Activated T-cell treated with anti-CD3 and anti-CD28 coated beads for 4 hours (primary cell): ENCODE measurements around the gene HOXA5.
A peak's percentile ranks its signal among the peaks of the same experiment; 100 is the strongest.

Source experiments
- DNase-seq: peaks from one replicate; pipeline ENCODE4 v3.0.0-alpha.2; 2020

The HOXA5 gene

DNA sequence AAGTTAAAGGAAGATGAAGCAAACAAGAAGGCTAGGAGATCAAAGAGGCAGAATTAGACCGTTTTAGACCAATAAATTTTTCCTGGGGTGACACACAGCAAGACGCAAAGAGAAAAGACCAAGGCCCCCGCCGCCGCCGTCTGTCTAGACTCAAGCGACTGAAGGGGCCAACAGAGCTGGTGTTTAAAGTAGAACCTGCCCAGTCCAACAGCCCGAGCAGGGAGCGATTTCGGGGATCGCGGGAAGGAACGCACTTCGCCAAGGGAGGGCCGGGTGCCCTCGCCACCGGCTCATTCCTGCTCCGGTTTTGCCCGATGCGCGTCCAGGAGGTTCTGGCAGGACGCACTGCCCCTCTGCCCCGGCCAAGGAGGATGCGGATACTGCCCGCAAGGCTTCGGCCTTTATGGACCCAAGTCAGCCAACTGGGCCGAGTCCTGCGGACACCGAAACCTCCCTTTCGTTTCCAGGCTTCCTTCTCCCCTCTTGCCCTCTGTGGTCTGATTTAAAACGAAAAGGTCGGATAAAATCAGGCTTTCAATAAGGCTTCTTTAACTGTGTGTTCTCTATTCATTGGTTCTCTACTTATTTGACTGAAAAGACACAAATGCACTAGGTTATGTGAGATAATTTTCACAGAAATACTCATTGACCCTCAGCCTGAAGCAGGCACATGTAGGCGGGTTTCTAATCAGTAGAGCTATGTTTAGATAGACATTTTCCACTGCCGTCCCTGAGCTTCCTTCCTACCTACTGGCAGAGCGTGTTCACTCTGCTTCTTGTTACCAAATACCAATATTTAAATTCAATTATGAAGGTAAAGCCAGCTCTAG is 15.2 kb upstream of the HOXA5 start:
- DNase-seq = no peak

DNA sequence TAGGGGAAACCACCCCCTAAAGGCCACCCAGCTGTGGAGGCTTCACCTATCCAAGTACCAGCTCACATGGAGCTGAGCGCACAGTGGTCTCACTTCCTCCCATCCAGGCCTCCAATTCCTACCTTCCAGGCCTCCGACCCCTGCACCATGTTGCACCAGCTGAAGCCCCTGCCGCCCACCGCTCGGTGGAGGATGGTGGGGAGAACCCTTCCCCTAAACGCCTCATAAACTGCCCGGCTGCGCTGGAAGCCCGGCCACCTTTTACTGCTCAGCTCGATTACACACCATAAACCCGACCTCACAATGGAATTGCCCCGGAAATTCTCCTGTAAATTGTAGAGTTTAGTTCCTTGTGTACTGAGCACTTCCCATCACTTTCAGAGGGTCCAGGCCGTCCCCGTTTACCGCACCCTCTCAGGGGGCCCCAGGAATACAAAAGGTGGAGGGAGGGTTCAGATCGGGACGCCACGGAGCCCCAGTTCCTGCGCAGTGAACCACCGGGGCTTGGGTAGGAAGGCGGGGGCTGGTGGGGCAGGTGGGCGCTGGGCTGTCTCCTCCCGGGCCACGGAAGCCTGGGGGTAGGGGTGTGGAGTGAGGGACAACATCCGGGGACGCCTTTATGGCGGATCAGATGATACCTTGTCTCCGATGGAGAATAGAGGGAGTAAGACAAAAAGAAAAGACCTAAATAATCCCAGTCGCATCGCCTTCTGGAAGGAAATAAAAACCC is 14.4 kb upstream of the HOXA5 start:
- DNase-seq = no peak

DNA sequence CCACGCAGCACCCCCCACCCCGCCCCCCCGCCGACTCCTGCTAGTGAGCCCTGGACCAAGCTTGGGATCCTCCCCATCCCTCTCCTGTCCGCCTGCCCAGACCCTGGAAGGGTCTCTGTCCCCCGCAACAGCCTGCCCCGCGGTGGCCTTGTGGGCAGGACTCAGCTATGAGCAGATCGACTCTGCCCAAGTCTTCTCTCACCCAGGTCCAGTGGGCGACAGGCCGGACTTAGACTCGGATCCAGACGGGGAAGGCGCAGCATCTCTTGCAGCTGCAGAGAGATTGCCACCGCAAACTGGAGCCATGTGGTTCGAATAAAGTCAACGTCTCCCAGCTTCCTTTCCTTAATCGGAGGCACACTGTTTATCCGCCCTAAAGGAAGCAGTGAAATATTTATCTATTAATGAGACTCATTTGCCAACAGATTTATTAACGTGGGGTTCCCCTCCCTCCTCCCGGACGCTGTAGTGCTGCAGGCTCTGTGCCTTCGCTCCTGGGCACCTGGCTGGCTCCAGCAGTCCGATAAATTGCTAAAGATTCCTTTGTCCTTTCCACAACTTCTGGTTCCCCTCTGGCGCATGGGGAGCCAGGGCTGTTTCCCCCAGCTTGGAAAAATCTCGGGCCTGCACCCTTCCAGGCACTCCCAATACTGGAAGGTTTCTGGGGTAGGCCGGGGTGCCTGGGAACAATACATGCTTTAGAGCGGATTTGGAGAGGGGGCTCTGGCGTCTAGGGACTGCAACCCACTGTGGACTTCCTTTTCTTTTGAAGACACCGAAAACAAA is 13.6 kb upstream of the HOXA5 start:
- DNase-seq = no peak

DNA sequence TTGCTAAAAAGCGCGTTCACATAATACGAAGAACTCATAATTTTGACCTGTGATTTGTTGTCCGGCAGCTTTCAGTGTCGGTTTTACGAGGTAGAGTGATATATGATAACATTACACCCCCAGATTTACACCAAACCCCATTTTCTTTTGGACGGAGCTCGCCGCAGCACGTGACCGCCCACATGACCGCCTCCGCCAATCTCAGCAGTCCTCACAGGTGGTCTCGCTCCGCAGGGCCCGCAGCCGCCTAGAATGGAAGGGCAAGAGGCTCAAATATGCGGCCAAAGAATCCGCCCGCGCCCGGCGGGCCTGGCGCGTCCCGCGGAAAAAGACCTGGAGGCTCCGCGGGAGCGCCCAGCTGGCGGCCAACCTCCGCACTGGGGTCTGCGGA is 13.0 kb upstream of the HOXA5 start, which contains the start of gene HOXA7:
TSS of gene HOXA7 (minus strand) at position 168 of the 391 bp plus-strand sequence. CDS start at position 38, 130 bp downstream.
- no peak for DNase-seq

DNA sequence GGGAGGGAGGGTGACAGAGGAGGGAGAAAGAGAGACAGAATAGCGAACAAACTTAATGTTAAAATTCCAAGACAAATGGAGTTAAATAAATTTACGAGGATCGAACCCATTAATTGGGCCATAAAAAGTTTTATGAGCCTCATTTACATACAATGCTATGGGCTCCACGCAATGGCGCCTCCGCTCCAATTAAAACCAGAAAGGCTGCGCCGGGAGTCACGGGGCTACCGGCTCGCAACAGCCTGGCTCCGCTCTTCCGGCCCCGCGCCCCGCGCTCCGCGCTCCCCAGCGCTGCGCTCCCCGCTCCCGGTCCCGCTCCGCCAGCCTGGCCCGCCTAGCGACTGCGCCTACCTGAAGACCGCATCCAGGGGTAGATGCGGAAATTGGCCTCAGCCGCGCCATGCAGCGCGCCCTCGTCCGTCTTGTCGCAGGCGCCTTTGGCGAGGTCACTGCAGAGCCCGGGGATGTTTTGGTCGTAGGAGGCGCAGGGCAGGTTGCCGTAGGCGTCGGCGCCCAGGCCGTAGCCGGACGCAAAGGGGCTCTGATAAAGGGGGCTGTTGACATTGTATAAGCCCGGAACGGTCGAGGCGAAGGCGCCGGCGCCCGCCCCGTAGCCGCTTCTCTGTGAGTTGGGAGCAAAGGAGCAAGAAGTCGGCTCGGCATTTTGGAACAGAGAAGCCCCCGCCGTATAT is 12.5 kb upstream of the HOXA5 start:
- no peak for DNase-seq

DNA sequence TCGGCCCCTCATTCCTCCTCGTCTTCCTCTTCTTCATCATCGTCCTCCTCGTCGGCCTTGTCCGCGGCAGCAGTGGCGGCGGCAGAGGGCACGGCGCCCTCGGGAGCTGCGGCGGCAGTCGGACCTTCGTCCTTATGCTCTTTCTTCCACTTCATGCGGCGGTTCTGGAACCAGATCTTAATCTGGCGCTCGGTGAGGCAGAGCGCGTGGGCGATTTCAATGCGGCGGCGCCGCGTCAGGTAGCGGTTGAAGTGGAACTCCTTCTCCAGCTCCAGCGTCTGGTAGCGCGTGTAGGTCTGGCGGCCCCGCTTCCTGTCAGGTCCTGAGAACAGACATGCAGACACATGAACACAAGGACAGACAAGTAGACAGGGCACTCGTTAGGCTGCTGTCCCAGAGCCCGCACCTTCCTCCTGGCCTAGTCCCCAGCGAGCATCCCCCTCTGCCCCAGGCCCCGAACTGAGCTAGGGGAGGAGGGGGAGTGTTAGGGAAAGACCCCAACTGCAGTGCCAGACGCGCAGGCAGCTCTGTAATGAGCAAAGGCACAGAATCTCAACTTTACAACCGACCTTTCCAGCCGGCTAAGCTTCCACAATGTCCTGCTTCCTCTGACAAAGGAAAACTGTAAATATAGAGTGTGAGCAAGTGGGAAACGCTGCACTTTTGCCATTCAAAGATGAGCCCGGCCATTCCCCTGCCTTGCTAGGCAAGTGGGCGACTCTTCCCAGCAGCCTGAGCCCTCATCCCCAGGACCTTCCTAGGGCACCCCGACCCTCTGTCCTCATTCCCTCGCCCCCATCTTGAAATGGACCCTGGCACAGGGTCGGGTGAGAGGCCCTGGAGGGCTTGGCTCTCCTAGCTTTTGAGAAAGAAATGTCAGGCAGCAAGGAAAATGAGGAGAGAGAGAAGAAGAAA is 11.7 kb upstream of the HOXA5 start:
- peak; percentile 47 for DNase-seq

DNA sequence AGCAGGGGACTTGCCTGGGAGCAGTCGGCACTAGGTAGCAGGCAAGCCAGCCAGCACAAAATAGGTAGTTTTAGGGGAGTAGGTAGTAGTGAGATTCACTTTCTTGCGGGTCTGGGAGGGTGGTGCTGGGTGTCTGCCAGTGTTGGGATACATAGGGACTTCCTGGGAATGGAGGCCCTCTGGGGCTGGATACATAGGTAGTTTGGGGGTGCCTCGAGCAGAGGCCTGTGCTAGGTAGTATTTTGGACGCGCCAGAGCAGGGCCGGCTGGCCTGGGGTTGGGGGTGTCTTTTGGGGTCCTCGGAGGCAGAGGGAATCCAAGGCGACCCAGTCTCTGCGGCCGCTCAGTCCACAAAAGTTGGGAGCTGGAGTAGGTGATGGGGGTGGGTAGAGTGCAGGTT is 10.9 kb upstream of the HOXA5 start:
- DNase-seq = no peak

DNA sequence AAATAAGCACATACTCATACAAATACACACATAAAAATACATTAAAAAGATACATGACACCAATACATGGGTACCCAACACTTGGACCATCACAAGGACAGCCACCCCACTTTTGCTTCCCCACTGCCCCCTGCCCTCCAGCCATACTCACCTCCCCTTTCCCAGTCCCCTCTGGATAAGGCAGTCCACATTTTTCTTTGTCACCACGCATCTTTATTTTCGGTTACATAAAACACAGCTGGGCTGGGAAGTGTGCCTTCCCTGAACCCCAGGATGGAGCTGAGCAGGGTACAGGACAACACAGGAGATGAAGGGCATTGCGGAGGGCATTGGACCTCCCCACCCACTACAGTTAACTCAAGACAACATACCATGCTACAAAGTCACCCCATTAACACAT is 10.0 kb upstream of the HOXA5 start:
- no peak for DNase-seq

DNA sequence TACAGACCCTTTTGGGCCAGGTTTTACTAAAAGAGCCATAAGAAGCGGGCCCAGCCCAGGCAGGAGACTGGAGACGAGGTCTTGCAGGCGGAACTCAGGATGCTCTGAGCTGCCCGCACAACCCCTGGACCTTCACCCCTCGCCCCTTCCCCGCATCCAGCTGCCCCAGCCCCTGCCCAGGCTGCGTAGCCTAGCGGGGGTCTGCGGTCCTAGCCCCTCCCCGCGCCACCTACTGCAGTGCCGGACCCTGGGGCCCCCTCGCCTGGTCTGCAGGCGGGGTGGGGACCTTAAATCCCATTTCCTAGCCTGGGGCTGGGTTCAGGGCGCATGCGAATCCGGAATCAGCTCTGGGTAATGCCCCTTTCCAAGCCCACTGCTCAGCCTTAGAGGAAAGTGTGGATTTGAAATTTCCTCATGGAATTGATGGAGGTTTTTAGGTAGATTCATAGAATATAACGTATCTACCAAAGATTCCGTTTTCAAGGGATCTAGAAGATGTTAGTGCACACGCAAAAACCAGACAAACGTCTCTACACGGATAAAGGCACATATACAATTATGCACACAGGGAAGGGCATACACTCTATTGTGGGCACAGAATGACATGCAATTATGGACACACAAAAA is 9.4 kb upstream of the HOXA5 start:
- DNase-seq = no peak

DNA sequence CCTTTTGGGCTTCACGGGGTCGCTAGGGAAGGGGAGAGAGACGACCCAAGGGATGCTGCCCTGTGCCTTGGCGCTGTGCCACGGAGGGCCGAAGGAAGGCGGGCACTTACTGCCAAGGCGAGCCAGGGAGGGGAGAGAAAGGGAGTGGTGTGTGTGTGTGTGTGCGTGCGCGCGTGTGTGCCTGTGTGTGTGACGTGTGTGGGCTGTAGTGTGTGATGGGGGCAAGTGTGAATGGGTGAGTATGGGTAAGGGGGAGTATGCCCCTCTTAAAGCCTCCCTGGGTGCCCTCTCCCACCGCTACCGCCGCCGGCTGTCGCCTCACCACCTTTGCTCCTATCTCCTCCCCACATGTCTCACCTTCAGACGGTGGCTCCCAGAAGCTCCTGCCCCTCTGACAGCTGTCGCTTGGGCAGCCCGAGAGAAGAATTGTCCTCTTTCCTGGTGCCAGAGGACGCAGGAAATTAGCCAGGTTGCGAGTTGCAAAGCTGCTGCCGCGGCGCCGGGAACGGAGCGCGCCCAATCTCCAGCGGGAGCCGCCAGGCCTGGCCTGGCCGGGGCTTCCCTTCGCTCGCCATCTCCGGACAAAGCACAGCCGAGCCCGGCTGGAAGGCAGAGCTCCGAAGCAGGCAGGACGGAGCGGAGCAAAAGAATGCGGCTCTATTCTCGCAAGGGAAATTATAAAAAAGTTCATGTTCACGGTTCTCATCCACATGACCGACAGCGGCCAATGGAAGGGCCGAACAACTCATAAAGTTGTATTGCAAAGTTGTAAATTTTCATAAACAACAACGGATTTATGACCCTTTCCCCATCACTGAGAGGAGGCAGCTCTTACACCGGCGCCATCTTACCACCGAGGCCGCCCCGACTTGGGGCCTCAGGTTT is 8.7 kb upstream of the HOXA5 start, which contains the start of gene HOXA3:
TSS of gene HOXA3 (minus strand) at position 653 of the 885 bp plus-strand sequence. CDS start 41,943 bp downstream, outside the sequence.
- DNase-seq = no peak

DNA sequence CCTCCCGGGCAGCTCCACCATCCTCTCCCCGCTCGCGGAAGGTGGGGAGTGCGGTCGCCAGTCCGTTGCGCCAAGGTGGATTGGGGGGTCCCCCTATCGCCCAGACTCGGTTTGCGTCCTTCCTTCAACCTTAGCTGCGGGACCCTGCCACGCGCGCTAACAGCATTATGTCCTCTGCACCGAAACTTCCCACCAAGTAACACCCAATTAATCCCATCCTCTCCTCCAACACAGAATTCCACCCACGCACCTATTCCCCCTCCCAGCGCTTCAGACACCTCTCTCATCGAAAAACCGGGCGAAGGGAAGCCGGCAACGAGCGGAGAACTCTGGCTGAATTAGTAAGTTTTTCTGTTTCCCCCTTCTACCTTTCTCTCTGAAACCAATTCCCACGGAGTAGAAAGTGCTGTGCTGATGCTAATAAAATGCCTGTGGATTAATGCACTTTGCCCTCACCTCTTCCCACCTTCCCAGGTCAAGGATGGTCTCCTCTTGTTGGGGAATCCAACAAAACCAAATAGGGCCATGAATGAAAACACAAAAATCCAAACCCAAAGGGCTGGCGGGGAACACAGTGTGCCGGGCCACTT is 8.0 kb upstream of the HOXA5 start:
- no peak for DNase-seq

DNA sequence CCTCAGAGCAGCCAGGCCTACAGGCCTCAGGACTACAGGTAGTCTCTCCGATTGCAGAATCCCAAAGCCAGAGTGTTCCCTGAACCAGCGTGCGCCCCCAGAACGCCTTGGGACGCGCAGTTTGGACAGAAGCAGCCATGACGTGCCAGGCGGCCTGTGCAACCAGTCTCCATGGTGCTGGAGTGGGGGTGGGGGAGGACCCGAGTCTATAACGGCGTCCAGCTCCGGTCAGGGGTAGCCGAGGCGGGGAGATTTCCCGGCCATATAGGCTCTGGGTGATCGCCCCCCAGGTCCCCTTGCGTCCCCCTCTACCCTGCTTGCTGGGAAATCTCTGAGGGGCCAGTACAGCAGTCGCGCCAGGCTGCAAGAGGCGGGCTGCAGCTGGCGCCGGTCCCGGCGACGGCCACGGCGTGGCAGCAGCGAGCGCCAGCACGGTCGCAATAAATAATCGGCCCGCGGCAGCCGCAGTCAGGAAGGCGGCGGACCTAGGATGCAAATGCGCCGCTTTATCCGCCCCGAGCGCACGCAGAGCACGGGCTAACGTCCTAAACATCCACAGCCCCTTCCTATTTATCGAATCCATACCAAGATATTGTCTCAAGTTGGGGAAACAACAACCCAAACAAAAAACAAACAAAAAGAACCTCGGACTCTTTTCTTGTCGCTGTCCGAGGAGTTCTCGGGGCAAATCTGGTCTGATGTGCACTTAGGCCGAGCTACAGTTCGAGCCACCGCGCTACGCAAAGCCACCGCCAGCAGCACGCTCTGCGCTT is 7.3 kb upstream of the HOXA5 start:
- DNase-seq = no peak

DNA sequence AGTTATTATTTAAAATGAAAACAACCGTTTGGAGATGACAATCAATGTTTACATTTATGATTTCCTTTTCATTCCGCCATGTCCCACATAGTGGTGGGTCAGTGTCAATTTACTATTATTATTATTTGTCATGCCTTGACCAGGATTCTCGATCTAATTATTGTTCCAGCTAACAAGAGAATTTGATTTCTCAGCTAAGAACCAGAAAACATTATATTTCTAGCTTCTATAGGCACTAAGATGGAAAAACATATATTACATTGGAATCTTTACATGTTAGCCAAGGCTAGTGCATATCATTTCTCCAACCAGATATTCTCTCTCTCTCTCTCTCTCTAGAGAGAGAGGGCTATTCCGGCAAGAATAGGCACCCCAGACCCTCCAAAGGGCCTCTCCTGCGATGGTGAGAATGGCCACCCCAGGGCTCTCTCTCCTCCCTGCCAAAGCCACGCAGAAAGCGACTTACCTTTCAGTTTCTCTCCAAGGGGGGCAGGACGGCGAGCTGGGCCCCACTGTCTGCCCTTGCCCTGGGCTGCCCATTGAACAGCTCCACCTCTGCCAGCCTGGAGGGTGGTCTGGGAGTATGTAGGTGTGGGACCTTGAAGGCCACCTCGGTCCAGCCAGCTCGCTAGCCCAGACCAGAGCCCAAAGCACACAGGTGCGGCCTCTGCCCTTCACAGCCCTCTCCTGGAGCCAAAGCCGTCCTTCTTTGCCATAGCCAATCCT is 6.5 kb upstream of the HOXA5 start:
- DNase-seq = no peak

DNA sequence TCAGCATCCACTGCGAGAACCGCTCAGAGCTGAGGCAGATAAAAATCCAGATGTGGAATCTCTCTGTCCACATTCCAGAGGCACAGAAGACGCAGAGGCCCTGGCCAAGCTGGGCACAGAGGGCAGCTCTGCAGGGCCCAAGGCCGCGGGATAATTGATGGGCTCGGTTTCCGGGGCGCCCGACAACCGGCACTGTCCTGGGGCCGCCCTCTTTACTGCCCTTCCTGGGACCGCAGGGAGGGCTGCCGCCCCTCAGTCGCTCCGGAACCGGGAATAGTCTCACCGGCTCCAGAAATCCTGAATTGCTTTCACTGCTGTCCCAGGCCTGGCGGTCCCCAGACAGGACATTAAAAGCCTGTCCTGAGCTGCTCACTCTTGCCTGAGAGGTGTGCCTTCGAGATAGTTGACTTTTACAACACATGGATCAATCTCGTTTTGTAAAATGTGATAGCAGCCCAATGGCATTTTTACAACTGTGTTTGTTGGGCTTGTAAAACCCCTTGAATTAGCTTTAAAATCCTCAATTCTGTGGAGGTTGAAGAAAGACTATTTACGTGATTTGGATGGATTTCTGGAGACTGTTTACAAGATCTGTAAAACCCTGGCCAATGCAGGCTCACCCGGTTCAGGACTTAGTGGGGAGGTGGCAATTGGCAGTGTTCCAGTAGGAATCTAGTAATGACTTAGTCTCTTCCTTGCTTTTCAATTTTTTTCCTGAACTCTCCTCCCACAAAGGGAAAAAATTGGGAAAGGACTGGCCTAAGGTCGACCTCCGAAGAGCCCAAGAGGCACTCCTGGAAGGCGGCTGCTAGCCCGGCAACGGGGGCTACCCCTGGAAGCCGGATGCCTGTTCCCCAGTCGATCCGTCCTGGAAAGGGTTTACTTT is 5.5 kb upstream of the HOXA5 start:
- no peak for DNase-seq

DNA sequence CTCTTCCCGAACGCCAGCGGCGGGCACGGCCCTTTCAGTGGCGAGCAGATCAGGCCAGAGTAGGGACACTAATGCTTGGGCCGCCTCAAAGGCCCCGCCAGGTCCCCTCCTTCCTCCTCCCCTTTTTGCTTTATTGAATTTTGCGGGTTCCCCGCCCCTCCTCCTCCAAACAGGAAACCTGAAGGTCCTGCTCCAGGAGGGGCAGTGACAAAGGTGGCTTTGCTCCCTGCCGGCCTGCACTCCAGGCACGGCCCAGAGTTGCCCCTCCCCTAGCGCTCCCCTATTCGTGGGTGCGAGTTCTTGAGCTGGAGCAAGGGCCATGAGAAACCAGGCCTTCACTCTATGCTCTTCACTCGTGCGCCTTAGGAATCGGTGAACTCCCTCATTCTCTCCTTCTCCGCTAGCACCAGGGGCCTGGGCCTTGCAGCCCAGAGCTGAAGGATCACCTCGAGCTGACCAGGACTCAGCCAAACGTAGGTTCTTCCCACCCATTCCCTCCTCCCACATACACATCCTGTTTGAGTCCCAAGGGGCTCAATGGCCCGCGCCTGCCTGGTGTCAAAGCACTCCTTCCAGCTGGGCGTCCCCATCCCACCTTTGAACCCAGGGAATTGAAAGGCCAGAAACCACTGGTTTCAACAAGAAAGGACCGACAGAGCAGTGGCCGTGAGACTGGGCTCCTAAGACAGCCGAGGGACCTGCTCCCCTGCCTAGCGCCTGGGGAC is 4.7 kb upstream of the HOXA5 start:
- DNase-seq = no peak
